HG03060 (cell line): ENCODE data around the gene SLC7A6.

ENCODE experiments used
- ATAC-seq: cut with Tn5 transposase; IDR thresholded peaks from one replicate; pipeline ENCODE4 v1.9.1; 2021; ENCODE audit warnings: low read depth, moderate number of reproducible peaks; ENCODE audit not compliant: unreplicated experiment

SLC7A6 gene

GRCh38 chr16:68338326-68339119 is 74.2 kb downstream of the SLC7A6 start:
- no peak for ATAC-seq

DNA sequence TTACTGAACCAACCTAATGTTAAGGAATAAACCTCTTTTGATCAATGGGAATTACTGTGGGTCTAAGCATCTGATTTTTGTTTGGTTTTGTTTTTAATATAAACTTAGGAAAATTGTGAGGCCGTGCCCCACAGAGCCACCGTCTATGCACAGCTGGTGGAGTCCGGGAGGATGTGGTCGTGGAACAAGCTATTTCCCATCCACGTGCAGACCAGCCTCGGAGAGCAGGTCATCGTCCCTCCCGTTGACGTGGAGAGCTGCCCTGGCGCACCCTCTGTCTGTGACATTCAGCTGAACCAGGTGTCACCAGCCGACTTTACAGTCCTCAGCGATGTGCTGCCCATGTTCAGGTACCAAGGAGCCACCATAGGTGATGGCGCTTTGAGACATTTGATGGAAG is 74.9 kb downstream of the SLC7A6 start:
- no peak for ATAC-seq

DNA sequence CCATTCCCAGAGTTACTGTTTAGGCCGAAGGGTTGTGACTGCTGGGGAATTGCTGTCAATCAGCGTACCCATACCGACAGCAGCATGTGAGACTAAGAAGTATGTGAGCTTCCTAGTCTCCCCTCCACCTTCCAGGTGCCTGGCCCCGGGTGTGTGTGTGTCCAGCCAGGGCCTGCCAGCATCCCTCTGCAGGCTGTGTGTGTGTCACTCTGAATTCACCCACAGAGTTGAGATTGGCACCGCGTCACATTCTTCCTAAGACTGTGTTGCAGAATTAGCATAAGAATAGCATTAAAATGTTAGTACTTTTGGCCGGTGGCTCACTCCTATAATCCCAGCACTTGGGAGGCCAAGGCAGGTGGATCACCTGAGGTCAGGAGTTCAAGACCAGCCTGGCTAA is 78.3 kb downstream of the SLC7A6 start:
- no peak for ATAC-seq

DNA sequence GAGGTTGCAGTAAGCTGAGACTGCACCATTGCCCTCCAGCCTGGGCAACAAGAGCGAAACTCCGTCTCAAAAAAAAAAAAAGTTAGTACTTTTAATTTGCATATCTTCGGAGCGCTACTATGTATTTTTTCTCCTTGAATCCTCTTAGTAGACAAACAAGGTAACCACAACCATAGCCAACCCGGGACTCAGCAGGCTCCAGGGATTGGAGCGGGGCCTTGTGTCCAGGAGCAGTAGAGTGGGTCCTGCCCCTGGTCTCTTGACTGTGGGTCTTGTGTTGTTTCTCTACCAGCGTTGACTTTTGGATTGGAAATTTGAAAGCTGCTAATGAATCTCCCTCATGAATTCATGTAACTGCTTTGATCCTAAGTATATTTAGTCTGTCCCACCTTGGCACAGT is 78.8 kb downstream of the SLC7A6 start:
- no peak for ATAC-seq

DNA sequence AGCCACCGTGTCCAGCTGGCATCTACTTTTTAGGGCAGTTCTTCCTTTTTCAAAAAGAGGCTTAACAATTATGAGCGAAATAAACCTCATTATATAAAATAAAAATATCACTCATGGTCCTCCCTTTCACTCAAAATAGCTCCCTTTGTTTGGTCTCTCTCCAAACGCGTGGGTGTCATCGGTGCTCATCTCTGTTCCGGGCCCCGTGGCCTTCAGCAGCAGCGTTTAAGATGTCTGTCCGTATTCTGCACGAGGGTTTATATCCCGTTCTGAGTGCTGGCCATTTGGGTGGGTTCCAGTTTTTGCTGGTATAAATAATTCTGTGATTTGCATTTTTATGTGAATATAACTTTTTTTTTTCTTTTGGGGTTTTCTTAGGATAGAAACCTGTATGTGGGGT is 79.9 kb downstream of the SLC7A6 start:
- ATAC-seq, result no peak

DNA sequence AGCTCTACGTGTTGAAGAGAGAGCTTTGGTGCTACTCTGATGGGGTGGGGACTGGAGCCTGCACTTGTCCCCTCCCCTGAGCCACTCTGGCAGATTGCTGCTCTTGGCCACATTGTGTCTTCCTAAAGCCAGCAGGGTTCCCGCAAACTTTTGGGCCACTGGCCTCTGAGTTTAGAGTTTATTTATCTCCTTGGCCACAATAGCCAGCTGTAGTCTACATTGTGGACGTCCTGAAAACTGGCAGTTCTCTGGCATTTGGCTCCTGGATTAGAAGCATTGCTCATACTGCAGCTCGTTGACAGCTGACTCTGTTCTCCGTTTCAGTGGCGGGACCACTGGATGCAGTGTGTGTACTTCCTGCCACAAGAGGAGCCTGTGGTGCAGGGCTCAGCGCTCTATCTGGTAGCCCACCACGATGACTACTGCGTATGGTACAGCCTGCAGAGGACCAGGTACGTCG is 81.1 kb downstream of the SLC7A6 start:
- no peak for ATAC-seq

GRCh38 chr16:68345958-68346635 is 81.8 kb downstream of the SLC7A6 start:
- no peak for ATAC-seq

- no peak for ATAC-seq
Measured at GRCh38 chr16:68346892-68347480, 82.7 kb downstream of the SLC7A6 start.

DNA sequence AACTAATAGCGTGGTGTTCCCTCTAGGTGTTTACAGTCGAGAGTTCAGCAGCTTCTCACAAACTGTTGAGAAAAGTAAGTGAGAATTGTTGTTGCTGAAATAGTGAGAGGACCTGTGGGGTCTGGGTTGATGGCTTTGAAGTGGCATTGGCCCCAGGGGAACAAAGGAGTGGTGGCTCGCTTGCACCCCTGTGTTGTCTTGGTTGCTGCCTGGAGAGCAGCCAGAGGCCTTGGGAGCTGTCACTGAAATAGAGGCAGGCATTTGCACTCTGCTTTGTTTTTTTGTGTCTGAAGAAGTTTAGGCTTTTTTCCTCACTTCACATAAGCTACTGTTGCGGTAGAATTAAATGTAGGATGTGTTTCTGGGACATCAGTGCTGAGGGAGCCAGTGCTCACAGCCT is 83.3 kb downstream of the SLC7A6 start:
- ATAC-seq, result no peak

DNA sequence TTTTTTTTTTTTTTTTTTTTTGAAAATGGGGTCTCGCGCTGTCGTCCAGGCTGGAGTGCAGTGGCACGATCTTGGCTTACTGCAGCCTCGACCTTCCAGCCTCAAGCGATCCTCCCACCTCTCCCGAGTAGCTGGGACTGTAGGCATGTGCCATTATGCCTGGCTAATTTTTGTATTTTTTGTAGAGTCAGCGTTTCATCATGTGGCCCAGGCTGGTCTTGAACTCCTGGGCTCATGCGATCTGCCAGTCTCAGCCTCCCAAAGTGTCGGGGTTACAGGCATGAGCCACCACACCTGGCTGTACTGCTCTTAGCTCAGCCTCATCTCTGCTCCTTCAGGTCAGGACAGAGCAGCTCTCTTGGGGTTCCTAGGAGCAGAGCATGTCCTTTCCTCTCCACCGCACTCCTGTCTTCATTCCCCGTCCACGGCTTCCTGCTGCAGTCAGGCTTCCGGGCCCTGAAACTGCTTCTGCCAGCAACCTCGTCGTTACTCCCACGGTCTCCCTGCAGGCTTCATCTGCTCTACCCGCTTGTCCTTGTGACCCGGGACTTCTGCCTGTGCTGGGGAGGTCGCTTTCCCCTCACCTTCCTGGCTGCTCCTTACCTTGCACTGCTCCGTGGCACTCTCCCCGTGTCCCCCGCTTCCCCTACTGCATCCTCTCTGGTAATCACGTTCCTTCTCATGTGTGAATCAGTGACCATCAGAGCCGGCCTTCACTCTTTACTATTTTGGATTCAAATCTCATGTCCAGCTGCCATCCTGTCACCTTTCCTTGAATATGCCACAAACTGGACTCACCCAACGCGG is 84.5 kb downstream of the SLC7A6 start:
- no peak for ATAC-seq

DNA sequence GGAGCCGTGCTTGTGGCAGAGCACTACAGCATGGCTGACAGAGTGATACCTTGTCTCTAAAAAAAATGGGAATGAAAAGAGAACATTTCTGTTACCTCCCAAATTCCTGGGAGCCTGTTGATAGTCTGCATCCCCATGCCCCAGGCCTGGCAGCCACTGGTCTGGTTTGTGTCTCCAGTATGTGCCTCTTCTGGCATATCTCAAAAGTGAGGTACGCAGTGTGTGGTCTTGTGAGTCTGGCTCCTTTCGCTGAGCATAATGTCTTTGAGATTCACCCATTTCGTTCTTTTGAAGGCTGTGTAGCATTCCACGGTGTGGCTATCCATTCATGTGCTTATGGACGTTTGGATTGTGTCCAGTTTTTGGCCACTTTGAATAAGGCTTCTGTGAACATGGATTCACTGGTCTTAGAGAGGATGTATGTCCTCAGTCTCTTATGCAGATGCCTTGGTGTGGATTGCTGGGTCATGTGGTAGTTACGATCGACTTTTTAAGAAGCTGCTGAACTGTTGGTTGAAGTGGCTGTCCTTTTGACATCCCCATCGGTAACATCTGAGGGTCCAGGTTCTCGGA is 85.6 kb downstream of the SLC7A6 start:
- ATAC-seq, result no peak

DNA sequence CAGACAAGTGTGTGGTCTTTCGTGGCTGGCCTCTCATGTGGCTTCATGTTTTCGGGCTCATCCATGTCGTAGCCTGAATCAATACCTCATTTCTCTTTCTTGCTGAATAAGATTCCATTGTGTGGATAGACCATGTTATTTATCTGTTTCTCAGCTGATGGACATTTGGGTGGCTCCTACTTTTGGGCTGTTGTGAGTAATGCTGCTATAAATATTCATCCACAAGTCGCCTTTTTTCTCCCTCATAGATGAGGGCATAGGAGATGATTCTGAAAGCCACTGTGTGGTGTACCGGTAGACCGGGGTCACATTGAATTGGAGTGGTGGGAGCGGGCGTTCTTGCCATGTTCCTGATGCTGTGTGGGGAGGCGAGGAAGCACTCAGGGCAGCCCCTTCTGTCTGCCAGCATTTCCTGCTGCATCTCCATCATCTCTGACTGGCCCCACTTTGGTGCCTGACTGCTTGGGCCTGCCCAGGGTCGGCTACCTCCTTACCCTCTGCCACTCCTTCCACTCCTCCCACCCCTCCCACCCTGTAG is 86.6 kb downstream of the SLC7A6 start:
- no peak for ATAC-seq
